ENCODE data around the gene NHLH2.

- TF ChIP-seq, protein P1, sequence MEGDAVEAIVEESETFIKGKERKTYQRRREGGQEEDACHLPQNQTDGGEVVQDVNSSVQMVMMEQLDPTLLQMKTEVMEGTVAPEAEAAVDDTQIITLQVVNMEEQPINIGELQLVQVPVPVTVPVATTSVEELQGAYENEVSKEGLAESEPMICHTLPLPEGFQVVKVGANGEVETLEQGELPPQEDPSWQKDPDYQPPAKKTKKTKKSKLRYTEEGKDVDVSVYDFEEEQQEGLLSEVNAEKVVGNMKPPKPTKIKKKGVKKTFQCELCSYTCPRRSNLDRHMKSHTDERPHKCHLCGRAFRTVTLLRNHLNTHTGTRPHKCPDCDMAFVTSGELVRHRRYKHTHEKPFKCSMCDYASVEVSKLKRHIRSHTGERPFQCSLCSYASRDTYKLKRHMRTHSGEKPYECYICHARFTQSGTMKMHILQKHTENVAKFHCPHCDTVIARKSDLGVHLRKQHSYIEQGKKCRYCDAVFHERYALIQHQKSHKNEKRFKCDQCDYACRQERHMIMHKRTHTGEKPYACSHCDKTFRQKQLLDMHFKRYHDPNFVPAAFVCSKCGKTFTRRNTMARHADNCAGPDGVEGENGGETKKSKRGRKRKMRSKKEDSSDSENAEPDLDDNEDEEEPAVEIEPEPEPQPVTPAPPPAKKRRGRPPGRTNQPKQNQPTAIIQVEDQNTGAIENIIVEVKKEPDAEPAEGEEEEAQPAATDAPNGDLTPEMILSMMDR (IDR thresholded peaks at IDR 0.05; ENCODE audit: poor library complexity): no peak
- no peak for TF ChIP-seq EZH2phosphoT487 (IDR thresholded peaks at IDR 0.05; ENCODE audit: low read depth, severe bottlenecking, unreplicated experiment)
These were observed 34.0 kb upstream of the NHLH2 start for GRCh38 chr1:115874904-115875303.
